Kidney tubule cell (primary cell): ENCODE measurements around the gene AXIN2.
A peak's percentile ranks its signal among the peaks of the same experiment; 100 is the strongest.

Source experiments
- DNase-seq: peaks from one replicate; pipeline ENCODE4 v3.0.0-alpha.2; 2018; ENCODE audit warnings: low spot score

The AXIN2 gene

DNA sequence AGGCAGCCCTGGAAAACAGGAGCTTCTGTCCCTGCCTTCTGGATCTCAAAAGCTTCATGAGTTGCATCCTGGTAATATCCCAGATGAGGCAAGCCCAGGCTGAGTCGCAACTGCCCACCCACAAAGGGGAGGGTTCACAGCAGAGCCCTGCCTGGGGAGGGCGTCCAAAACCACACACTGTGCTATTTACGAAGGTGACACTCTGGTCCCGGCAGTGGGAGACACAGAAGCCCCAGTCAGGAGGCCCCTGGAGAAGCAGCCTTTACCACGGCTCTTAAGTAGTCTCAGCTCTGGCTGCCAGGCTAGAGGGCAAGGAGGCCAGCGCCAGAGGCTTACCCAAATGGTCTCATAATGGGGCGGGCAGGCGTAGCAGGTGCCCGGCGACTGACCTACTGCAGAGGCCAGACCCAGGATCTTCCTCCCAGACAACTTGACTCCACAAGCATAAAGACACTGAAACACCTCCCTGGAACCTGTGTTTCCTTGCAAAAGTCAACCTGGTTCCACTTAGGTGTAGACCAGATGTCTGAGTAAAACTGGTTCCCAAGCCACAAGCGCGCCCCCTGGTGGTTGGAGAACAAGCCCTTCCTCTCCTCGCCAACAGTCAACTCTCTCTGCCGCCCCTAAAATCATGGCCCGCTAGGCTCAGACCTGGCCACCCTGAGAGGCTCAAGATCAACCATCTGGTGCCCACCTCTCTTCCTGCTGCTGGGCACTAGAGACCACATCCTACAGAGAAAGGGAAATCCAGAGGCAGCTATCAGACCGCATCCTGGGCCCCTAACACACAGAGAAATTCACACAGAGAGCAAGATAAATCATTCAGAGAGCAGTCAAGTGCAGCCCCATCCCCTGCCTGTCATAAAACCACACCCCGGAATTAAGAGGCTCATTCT, 5.2 kb downstream of the AXIN2 start:
- peak; percentile 66 for DNase-seq

DNA sequence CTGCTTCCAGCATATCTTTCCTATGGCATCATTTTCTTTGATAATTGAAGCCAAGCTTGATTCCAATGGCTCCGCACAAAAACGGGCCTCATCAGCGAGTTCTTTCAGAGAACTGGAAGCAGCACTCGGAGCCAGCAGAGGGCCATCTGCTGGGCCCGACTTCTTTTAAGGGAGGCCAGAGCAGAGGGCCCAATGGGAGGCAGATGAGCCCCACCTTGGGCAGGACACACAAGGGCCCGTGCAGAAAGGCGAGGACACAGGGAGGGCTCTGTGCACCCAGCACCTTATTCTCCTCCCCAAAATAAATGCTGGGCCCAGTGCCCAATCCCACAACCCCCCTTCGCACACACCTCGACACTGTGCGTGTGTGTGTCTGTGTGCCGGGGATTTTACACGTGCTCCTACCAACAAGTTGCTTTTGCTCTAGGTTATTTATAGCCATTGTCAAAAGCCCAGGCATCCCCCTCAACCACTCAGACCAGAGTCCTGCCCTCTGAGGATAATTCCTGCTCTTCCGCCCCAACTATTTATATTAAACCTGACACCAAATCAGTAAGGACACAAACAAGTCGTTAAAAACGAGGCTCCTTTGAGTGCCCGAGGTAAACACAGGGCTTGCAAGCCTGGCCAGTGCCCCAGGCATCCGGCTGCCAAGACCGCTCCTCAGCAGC, 6.8 kb downstream of the AXIN2 start:
- no peak for DNase-seq

- no peak for DNase-seq
Observed at GRCh38 chr17:65553646-65554552, 7.5 kb downstream of the AXIN2 start.

- DNase-seq, result peak; percentile 35
Observed at GRCh38 chr17:65553009-65553645, 8.3 kb downstream of the AXIN2 start.

DNA sequence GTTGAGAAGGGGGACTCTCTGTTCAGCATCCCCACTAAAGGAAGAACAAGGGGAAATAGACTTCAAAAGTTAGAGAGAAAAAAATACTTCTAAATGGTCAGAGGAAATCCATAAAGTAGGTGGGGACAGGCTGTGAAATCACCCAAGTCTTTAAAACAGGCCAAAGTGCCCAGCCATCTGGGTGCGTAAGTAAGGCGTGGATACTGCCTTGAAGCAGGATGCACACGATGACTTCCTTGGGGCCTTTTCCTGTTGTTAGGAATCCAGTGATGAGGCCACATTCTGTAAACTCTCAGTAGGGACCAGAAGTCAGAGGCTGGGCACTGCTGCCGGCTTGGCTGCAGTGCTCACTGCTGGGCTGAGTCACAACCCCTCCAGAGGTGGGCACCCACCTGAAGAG, 9.2 kb downstream of the AXIN2 start:
- DNase-seq, result no peak

GRCh38 chr17:65551267-65552040, 10.0 kb downstream of the AXIN2 start:
- DNase-seq, result no peak

DNA sequence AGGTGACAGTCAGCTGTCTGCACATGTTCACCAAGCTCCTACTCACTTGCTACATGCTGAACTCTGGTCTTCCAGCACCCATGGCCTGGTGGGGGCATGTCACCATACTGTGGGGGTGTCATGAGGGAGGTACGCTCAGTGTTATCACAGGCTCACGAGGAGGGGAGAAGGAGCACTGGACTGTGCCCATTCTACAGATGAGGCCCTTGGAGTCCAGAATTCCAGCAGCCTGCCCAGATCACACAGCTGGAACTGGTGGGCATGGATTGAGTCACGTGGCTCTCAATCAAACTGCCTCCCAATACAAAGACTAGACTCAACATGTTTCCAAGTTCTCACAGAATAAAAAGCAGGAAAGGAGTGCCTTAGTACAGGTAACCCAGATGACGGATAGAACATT, 10.7 kb downstream of the AXIN2 start:
- no peak for DNase-seq

DNA sequence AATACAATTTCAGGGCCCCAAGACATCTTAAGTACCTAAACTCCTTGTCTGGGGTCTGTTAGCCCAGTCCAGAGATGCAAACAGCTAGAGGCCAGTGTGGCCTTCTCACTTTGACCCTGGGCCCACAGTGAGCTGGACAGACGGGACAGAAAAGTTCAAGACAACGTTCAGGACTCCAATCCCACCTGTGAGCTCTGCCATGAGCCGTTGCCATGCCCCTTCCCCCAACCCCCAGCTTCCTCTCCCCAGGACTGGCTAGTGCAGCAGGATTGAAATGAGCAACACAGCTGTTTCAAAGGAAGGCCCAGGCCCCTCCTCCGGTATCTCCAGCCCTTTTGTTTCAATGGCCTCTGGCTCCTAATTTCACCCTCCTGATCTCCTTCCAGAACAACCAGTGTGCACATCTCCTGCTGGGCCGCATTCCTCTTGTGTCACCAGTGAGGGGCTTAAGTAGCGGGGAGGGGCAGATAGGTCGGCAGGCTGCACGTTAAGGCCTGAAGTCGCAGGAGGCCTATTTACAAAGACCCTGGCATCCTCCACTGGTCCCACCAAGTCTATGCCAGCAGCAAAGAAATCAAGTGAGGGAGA, 11.3 kb downstream of the AXIN2 start:
- DNase-seq, result no peak

- no peak for DNase-seq
Observed at GRCh38 chr17:65548269-65548969, 13.0 kb downstream of the AXIN2 start.

- peak; percentile 16 for DNase-seq
Observed at GRCh38 chr17:65547253-65547670, 14.2 kb downstream of the AXIN2 start.

- DNase-seq, result no peak
Observed at GRCh38 chr17:65546579-65546978, 14.9 kb downstream of the AXIN2 start.

DNA sequence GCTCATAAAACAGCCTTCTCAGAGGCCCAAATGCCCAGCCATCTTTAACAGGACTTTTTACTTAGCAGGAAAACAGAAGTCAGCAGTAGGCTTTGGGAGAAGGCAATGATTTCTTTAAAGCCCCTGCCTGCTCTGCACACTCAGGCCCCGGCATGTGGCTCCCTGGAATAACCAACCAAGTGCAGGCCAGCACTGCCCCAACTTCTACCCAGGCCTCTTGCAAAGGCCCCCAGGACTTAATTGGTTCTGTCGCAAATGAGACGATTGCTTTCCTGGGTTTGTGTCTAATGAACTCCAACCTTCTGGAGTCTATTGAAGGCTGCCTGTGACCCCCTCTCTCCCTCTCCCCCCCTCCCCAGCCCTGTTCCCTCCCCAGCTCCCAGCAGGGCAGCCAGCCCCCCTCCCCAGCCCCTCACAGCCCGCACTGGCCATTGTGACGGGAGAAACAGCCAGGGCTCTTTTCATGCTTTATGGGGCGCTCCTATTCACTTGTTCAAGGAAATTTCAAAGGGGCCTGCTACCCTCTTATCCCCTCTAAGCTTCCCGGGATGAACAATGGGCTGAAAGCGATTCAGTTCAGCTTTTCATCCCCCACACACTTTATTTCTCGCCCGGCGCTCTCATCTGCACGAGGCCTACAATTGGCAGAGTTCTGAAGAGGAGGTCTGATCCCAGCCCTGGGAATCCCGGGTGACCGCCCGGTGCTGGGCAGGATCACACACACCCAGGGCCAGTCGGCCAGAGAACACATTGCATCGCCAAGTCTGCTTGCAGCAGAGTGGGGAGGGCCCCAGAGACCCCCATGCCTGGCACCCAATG, 15.5 kb downstream of the AXIN2 start:
- DNase-seq, result no peak

GRCh38 chr17:65544672-65545071, 16.8 kb downstream of the AXIN2 start:
- no peak for DNase-seq

DNA sequence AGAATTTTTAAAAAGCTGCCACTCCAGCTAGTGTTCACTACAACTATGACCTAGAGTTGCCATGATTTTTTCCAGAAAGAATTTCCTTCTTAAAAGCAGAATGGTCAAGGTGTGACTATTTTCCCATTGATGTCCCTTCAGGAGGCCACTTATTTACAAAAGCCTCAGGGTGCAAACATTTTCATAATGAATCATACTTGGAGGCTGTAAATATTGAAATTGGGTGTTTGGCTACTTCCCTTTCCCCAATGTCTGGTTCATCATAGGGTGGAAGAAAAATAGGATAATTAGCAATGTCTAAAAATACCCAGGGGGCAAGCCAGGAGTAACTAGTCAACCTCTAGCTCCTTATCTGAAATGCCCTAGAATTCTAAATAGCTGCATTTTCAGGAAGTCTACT, 18.8 kb downstream of the AXIN2 start:
- peak; percentile 38 for DNase-seq

DNA sequence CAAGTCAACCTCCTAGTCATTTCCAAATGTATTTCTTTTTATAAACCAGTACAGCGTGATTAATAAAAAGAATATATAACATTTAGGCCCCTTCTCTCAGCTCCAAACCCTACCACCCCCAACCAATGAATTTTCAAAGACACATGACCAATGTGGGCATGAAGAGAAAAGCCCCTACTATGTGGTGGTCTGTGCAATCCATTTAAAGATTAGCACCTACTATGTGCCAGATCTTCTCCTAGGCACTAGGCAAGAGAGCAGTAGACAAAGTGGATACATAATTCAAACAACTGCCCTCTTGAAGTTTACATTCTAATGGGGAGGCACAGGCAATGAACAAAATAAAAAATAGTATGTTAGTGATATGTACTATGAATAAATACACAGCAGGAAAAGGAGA, 19.4 kb downstream of the AXIN2 start:
- DNase-seq, result no peak

- DNase-seq, result no peak
Observed at GRCh38 chr17:65541453-65541852, 20.0 kb downstream of the AXIN2 start.

GRCh38 chr17:65539630-65540266, 21.7 kb downstream of the AXIN2 start:
- DNase-seq, result no peak

DNA sequence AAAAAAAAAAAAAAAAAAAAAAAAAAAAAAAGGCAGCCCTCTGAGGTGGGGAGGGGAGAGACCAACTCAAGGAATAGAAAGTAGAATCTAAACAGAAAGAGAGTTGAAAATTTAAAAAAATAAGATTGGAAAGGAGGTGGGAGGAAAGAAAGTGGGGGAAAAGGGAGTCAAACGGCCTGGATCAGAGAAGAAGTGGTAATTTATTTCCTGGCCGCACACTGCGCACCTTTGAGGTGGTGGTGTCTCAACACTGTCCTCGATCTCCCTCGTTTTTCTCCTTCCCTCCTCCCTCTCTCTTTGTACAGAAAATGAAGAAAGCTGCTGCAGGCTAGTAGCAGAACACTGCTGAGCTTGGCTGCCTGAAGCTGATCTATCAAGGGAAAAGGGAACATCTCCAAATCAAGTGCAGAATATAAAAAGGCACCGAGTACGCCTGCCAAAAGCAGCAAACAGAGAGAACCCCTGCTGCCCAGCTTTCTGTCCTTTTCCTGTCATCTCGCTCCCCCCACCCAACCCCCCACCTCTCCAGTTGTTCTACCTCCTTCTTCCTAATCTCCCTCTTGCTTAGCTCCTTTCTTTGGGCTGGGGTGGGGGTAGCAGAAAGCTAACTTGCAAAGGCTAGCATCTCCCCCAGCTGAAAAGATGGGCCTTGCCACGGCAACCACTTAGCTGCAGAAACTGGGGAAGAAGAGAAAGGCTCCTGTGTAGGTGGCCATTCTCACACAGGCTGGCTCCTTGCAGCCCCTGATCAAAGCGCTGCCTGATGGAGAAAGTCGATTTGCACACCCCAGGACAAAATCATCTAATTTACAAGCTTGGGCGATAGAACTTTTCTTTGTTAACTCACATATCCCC, 22.5 kb downstream of the AXIN2 start:
- no peak for DNase-seq
